K562 treated with DMSO at 1 percent for 12 hours (cell line): ENCODE results near the gene STK16. TPM values are rescaled to one million over a fixed set of nuclear protein-coding genes. Genes with fewer than 3 reads are reported as not detected.

Experiments
- total RNA-seq: library from RNA; unstranded; fragments of 300-600 nt; gene quantifications from 2 replicates; pipeline ENCODE4 v1.2.3, GENCODE V29; 2022; ENCODE audit not compliant: insufficient read depth

Gene STK16
- total RNA-seq = 21.3 and 23.7 TPM in 2 replicates

GRCh38 chr2:219245148-219245898 is at the start of gene STK16, which contains the start of gene GLB1L:
TSS of gene STK16 (plus strand) at chr2:219245479. CDS start at chr2:219246000, 521 bp downstream.
TSS of gene GLB1L (minus strand) at chr2:219245444. CDS start at chr2:219243573, 1,871 bp downstream.

GRCh38 chr2:219206328-219207133 is 38.7 kb upstream of the STK16 start, which contains the start of gene ZFAND2B:
TSS of gene ZFAND2B (plus strand) at chr2:219206782. CDS start at chr2:219206988, 206 bp downstream.

GRCh38 chr2:219218732-219219701 is 26.3 kb upstream of the STK16 start, which contains the start of gene ABCB6:
TSS of gene ABCB6 (minus strand) at chr2:219218958. CDS start at chr2:219218673, 285 bp downstream.

GRCh38 chr2:219229305-219230058 is 15.8 kb upstream of the STK16 start, which contains the start of the genes ANKZF1 and ATG9A:
TSS of gene ANKZF1 (plus strand) at chr2:219229806. CDS start at chr2:219230258, 452 bp downstream.
TSS of gene ATG9A (minus strand) at chr2:219229636. CDS start at chr2:219228024, 1,612 bp downstream.

GRCh38 chr2:219252900-219253752 is 7.8 kb downstream of the STK16 start, which contains the start of gene TUBA4B:
TSS of gene TUBA4B (plus strand) at chr2:219253243. CDS start at chr2:219253408, 165 bp downstream.

GRCh38 chr2:219253753-219254589 is 8.7 kb downstream of the STK16 start, which contains the start of gene TUBA4A:
TSS of gene TUBA4A (minus strand) at chr2:219253918. CDS start at chr2:219253858, 60 bp downstream.

GRCh38 chr2:219279151-219279915 is 34.1 kb downstream of the STK16 start, which contains the start of gene DNAJB2:
TSS of gene DNAJB2 (plus strand) at chr2:219279366. CDS start at chr2:219279834, 468 bp downstream.

Other genes with a start within 250 kb of the STK16 start
- gene CFAP65, start 204.0 kb upstream of the STK16 start, total RNA-seq = not detected in 2 replicates
- gene IHH, start 184.6 kb upstream of the STK16 start, total RNA-seq = not detected in 2 replicates
- gene NHEJ1, start 84.7 kb upstream of the STK16 start, total RNA-seq = 6.9 and 12.1 TPM in 2 replicates
- 1.5 TPM in 1 of 2 replicates, not detected in the other for gene SLC23A3, start 75.5 kb upstream of the STK16 start, total RNA-seq
- gene CNPPD1, start 68.6 kb upstream of the STK16 start, total RNA-seq = 54.9 and 63.8 TPM in 2 replicates
- gene RETREG2, start 67.2 kb upstream of the STK16 start, total RNA-seq = 22.8 and 41.0 TPM in 2 replicates
- gene ZFAND2B, start 38.7 kb upstream of the STK16 start, total RNA-seq = 42.7 and 47.8 TPM in 2 replicates
- 16.1 and 16.6 TPM in 2 replicates for gene ABCB6, start 26.5 kb upstream of the STK16 start, total RNA-seq
- 17.1 and 36.5 TPM in 2 replicates for gene ATG9A, start 15.8 kb upstream of the STK16 start, total RNA-seq
- 24.2 and 34.6 TPM in 2 replicates for gene ANKZF1, start 15.7 kb upstream of the STK16 start, total RNA-seq
- 2.0 and 7.4 TPM in 2 replicates for gene GLB1L, start within 50 bp of the STK16 start, total RNA-seq
- gene TUBA4B, start 7.8 kb downstream of the STK16 start, total RNA-seq = not detected in 2 replicates
- gene TUBA4A, start 8.4 kb downstream of the STK16 start, total RNA-seq = 69.3 and 74.9 TPM in 2 replicates
- gene DNAJB2, start 33.9 kb downstream of the STK16 start, total RNA-seq = 28.4 and 29.6 TPM in 2 replicates
- not detected in 2 replicates for gene PTPRN, start 63.9 kb downstream of the STK16 start, total RNA-seq
- gene RESP18, start 87.3 kb downstream of the STK16 start, total RNA-seq = not detected in 2 replicates
- gene DNPEP, start 142.4 kb downstream of the STK16 start, total RNA-seq = 51.2 and 77.3 TPM in 2 replicates
- 15.2 and 15.7 TPM in 2 replicates for gene DES, start 172.9 kb downstream of the STK16 start, total RNA-seq
- gene SPEG, start 189.4 kb downstream of the STK16 start, total RNA-seq = 7.1 and 13.8 TPM in 2 replicates